ENCODE data around the gene CCSER1.
"Not testable (repeated sequence)": the region's sequence is repeated elsewhere in the genome, so short reads cannot be mapped to it uniquely, and the experiment has no call there.

The CCSER1 gene

DNA sequence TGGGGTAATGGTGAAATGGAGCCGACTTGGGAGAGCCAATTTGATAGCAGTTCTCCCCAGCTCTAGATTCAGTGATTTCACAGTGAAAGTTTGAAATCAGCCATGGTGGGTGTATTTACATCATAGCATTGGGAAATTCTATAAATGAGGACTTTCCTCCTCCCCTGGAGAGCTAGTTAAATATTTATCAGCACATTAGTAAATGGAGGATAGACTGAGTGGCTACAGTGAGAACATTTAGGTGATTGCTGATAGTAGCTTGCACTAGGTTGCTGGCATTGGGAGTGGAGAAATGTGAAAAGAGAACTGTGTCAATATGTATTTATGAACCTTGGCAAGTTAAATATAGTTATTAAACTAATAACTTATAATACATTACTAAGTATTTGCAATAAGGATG is 347.3 kb downstream of the CCSER1 start:
- H3K4me3 ChIP-seq (ENCODE audit: low read depth, low read length), result no peak overlapping the region
- in situ Hi-C loops (cut with HindIII; ENCODE audit: low sequenced_read_pairs), result no loop called here
- TF ChIP-seq, protein P1, sequence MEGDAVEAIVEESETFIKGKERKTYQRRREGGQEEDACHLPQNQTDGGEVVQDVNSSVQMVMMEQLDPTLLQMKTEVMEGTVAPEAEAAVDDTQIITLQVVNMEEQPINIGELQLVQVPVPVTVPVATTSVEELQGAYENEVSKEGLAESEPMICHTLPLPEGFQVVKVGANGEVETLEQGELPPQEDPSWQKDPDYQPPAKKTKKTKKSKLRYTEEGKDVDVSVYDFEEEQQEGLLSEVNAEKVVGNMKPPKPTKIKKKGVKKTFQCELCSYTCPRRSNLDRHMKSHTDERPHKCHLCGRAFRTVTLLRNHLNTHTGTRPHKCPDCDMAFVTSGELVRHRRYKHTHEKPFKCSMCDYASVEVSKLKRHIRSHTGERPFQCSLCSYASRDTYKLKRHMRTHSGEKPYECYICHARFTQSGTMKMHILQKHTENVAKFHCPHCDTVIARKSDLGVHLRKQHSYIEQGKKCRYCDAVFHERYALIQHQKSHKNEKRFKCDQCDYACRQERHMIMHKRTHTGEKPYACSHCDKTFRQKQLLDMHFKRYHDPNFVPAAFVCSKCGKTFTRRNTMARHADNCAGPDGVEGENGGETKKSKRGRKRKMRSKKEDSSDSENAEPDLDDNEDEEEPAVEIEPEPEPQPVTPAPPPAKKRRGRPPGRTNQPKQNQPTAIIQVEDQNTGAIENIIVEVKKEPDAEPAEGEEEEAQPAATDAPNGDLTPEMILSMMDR (IDR thresholded peaks at IDR 0.05; ENCODE audit: low read depth, low read length), result no peak
- DNase-seq (ENCODE audit: low read depth, low spot score), result no peak

DNA sequence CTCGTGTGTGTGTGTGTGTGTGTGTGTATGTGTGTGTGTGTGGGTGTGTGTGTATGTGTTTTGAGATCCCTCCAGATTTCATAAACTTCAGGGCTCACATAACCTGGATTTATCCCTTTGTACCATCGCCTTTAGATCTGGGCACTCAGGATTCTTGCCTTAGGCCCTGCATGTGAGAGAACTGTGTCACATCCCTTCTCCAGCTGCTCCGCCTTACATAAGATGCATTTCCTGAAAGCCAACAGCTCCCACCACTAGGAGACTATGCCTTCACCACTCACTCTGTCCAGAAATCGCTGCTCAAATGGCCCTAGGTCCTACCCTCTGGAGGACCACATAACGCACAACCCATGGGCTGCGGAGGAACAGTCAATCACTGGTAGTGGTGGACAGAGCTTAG is 348.8 kb downstream of the CCSER1 start:
- H3K4me3 ChIP-seq (ENCODE audit: low read depth, low read length), result no peak overlapping the region
- no peak for DNase-seq (ENCODE audit: low read depth, low spot score)
- in situ Hi-C loops (cut with HindIII; ENCODE audit: low sequenced_read_pairs), result no loop called here
- TF ChIP-seq, protein P1 (IDR thresholded peaks at IDR 0.05; ENCODE audit: low read depth, low read length), result no peak

DNA sequence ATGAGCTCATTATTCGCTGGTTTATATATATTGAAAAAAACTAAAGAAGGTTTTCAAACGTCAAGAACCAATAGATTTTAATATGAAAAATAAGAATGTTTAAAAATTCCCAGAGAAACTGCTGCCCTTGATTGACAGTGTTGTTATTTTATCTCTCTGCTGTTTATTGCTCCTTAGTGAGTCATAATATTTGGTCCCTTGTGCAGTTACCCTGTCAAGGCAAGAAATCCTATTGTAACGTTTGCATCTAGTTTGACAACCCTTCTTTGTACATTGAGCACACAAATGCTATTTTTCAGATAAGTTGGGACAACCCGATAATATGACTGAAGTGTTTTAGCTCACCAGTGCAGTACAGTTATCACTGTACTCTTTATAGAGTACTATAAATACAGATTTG is 349.4 kb downstream of the CCSER1 start:
- no peak overlapping the region for H3K4me3 ChIP-seq (ENCODE audit: low read depth, low read length)
- TF ChIP-seq, protein P1 (IDR thresholded peaks at IDR 0.05; ENCODE audit: low read depth, low read length), result no peak
- in situ Hi-C loops (cut with HindIII; ENCODE audit: low sequenced_read_pairs), result no loop called here
- no peak for DNase-seq (ENCODE audit: low read depth, low spot score)

DNA sequence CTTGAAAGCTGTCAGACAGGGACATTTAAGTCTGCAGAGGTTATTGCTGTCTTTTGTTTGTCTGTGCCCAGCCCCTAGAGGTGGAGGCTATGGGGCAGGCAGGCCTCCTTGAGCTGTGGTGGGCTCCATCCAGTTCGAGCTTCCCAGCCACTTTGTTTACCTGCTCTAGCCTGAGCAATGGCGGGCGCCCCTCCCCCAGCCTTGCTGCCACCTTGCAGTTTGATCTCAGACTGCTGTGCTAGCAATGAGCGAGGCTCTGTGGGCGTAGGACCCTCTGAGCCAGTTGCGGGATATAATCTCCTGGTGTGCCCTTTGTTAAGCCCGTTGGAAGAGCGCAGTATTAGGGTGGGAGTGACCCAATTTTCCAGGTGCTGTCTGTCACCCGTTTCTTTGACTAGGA is 357.7 kb downstream of the CCSER1 start:
- in situ Hi-C loops (cut with HindIII; ENCODE audit: low sequenced_read_pairs); H3K4me3 ChIP-seq (ENCODE audit: low read depth, low read length); DNase-seq (ENCODE audit: low read depth, low spot score): not testable (repeated sequence)

DNA sequence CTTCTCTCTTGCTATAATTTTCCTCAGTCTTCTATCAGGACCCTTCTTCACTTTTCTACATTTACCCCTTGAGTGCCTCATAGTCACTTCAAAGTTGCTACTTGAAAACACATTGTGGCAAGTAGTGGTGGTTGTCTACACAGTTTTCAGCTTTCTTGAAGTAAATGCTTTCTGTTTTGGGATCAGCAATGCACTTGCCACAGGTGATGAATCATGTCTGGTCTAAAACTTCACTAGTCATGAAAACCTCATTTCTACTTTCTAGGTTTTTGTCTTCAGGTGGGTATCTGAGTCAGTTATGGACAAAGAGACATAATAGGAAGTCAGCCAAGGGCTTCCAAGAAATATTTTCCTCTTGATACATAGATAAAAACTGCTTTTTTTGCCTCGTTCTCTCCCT is 359.2 kb downstream of the CCSER1 start:
- DNase-seq (ENCODE audit: low read depth, low spot score), result no peak
- in situ Hi-C loops (cut with HindIII; ENCODE audit: low sequenced_read_pairs), result no loop called here
- no peak overlapping the region for H3K4me3 ChIP-seq (ENCODE audit: low read depth, low read length)
- TF ChIP-seq, protein P1 (IDR thresholded peaks at IDR 0.05; ENCODE audit: low read depth, low read length), result no peak

DNA sequence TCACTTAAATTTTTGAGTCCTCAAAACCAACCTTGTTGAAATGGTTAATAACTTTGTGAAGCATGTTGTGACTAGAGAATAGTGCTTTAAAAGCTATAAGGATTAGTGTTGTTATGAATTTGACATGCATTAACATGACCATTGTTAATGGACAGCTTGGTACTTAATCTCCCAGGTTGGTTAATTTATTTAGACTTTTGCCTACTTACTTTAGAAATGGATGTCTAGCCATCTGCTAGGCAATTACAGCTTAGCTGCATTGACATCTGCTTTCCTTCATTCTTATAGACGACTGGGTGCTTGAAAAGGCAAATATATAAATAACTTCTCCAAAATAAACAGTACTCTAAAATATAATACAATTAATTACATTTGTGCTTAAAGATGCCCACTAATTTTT is 368.0 kb downstream of the CCSER1 start:
- TF ChIP-seq, protein P1 (IDR thresholded peaks at IDR 0.05; ENCODE audit: low read depth, low read length), result no peak
- no peak overlapping the region for H3K4me3 ChIP-seq (ENCODE audit: low read depth, low read length)
- no peak for DNase-seq (ENCODE audit: low read depth, low spot score)
- in situ Hi-C loops (cut with HindIII; ENCODE audit: low sequenced_read_pairs), result no loop called here

DNA sequence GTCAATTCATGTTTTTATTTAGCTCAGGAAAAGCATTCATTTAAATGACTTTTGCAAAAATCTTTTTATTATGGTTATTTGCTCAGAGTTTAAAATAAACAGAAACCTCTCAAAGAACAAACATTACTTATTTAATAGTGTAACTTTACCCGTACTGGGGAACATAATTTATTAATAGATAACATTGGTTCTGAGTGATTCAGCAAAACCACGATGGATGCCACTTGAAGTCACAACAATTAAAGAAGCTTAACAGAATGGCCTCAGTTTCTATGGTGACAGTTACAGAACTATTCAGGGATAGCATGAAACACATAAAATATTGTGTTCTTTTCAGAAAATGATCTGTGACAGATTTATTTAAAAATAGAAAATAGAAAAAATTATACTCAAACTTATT is 368.7 kb downstream of the CCSER1 start:
- in situ Hi-C loops (cut with HindIII; ENCODE audit: low sequenced_read_pairs), result no loop called here
- H3K4me3 ChIP-seq (ENCODE audit: low read depth, low read length), result no peak overlapping the region
- DNase-seq (ENCODE audit: low read depth, low spot score), result no peak
- TF ChIP-seq, protein P1 (IDR thresholded peaks at IDR 0.05; ENCODE audit: low read depth, low read length), result no peak

All from astrocyte of the spinal cord (primary cell).